ENCODE data around the gene KANSL3. TPM values are rescaled to one million over a fixed set of nuclear protein-coding genes. Genes with fewer than 3 reads are reported as not detected.

Gene KANSL3
- total and polyA plus RNA-seq, 9 of the 15 experiments (the other 6 are each of a cell fraction or from before 2014, with no cell fraction given) = 11.3 to 43.7 (median 27.9) TPM

- TF ChIP-seq PHF20 (IDR thresholded peaks at IDR 0.05; ENCODE audit: partially characterized antibody) (peak; percentile 78), SMARCC2 (IDR thresholded peaks at IDR 0.05; ENCODE audit: low read depth) (peak; percentile 22; the same call in 1 of the 2 replicates), PTBP1 (IDR thresholded peaks at IDR 0.05; ENCODE audit: low read depth, low read length) (no peak), NEUROD1 (IDR thresholded peaks at IDR 0.05; ENCODE audit: borderline replicate concordance, low read depth, low read length, partially characterized antibody) (peak; percentile 100), MCM3 (IDR thresholded peaks at IDR 0.05) (no peak), UBTF (IDR thresholded peaks at IDR 0.05; ENCODE audit: borderline replicate concordance in 1 of 2, low read depth in 2 of 2, low read length in 2 of 2) (0 out of 4 replicates have a peak, but pooled peaks of 1 of the 2 experiments have one; percentile 27), PHF8 (IDR thresholded peaks at IDR 0.05; ENCODE audit: borderline replicate concordance, low read length) (peak; percentile 81; the same call in 1 of the 2 replicates), NFIX (CRISPR knock-in tag; IDR thresholded peaks at IDR 0.05; ENCODE audit: low read depth) (no peak), FOS (IDR thresholded peaks at IDR 0.05; ENCODE audit: extremely low read depth, insufficient read length) (no peak), CEBPB (tag; IDR thresholded peaks at IDR 0.05) (no peak), STAT5A (IDR thresholded peaks at IDR 0.05; ENCODE audit: borderline replicate concordance, low read length) (peak; percentile 65; the same call in 1 of the 2 replicates), ZNF347 (CRISPR knock-in tag; IDR thresholded peaks at IDR 0.05; ENCODE audit: low read depth) (no peak), ZNF764 (CRISPR knock-in tag; IDR thresholded peaks at IDR 0.05; ENCODE audit: low read depth) (no peak), BMI1 (IDR thresholded peaks at IDR 0.05; ENCODE audit: low read length) (no peak; the same call in 1 of the 2 replicates), CREB1 (IDR thresholded peaks at IDR 0.05) (peak; percentile 66; the same call in 1 of the 2 replicates), CREB1 (CRISPR knock-in tag; IDR thresholded peaks at IDR 0.05) (peak; percentile 72; the same call in 1 of the 2 replicates), EP400 (IDR thresholded peaks at IDR 0.05) (peak; percentile 89), SAFB (IDR thresholded peaks at IDR 0.05; ENCODE audit: borderline replicate concordance, low read depth, low read length) (peak; percentile 72; the same call in 1 of the 2 replicates), ELK3 (CRISPR knock-in tag; IDR thresholded peaks at IDR 0.05) (no peak), EWSR1 (IDR thresholded peaks at IDR 0.05; ENCODE audit: borderline replicate concordance, low read depth, partially characterized antibody) (no peak)
Observed at GRCh38 chr2:96638144-96639121, at the start of gene KANSL3 (continued).

Measured in K562 (cell line).